Muscle of arm (tissue), 12 donors: ENCODE data around the gene YTHDF2. TPM values are rescaled to one million over a fixed set of nuclear protein-coding genes. Genes with fewer than 3 reads are reported as not detected.
"Not testable (repeated sequence)": the region's sequence is repeated elsewhere in the genome, so short reads cannot be mapped to it uniquely, and the experiment has no call there.

Source experiments
- DNase-seq: peaks from one replicate; pipeline ENCODE4 v3.0.0-alpha.2; 2013
- polyA plus RNA-seq, 12 donors: library from polyadenylated mRNA; unstranded; fragments of 120-200 nt; gene quantifications; one replicate each; pipeline ENCODE4 v1.2.1, GENCODE V29; 2013; ENCODE audit not compliant: insufficient read length in 12 of 12

Gene YTHDF2
- polyA plus RNA-seq, 12 donors = 47.6 to 318 (median 57.1) TPM

DNA sequence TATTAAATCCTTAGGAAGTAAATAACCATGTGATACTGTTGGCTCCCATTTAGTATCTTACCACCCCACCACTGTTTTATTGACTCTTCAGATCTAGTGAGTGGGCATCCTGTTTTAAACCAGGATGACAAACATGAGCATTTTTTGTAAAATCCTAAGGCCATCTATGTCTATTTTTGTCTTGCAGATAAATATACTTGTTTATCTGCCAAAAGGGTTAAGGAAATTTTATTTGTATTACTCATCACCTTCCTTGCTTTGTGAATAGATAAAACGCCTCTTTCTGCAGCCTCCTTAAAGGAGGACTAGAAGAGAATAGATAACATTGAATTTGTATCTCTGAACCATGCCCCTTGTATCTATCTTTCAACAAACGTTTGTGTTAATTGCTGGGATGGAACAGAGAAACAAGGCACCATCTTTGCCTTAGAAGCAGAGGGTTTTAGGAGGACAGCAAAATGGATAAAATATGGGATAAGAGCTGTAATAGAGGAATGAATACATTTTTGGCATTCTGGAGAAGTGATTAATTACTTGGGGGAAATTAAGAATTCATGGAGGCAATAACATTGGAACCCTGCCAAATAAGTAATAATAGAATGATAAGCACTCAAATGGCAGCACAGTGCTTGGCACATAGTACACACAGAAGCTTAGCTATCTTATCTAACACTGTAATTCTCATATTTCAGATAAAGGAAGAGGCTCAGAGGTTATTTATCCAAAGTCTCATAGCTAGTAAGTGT is 14.7 kb downstream of the YTHDF2 start:
- no peak for DNase-seq

GRCh38 chr1:28755701-28756100 is 19.0 kb downstream of the YTHDF2 start:
- no peak for DNase-seq

DNA sequence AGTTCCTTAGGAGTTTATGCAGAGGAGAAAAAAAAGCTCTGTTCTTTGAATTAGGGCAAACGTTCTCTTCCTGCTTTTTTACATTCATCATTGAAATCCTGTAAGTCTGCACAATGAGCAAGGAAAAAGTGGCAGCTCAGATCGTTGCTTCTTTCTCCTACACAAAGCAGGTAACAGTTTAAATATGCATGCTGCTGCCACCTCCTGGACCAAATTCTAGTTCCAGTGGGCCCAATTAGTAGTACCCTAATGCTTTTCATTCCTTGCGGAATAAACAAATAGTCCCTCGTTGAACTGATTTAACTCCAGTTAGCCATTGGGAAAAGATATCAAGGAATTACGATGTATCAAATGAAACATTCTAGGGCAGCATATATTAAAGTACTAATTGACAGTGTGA is 20.1 kb downstream of the YTHDF2 start:
- no peak for DNase-seq

DNA sequence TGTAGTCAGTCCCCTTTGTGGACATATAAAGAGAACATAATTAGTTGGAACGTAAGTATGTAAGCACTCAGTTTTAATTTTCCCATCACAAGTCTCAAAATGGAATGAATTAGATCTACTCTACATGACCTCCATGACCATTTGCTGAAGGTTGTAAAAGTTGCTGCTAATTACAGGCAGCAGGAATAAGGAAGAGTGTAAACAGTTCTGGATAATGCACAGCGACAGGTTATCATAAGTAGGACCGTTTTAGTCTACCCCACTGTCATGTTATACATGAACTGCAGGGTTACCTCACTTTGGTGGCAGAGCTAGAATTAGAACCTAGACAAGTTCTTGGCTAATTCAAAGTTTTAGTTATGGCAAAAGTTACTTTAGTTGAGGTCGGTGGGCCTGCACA is 21.7 kb downstream of the YTHDF2 start:
- no peak for DNase-seq

DNA sequence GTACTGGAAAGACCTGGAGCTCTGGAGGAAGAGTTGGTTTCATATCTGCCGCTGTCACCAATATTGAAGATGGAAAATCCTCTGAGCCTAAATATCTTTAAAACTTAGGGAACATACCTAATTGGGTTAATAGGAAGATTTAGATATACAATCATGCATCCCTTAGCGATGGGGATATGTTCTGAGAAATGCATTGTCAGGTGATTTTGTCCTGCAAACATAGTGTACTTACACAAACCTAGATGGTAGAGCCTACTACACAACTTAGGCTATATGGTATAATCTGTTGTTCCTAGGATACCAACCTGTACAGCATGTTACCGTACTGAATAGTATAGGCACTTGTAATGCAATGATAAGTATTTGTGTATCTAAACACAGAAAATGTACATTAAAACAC is 22.5 kb downstream of the YTHDF2 start:
- no peak for DNase-seq

DNA sequence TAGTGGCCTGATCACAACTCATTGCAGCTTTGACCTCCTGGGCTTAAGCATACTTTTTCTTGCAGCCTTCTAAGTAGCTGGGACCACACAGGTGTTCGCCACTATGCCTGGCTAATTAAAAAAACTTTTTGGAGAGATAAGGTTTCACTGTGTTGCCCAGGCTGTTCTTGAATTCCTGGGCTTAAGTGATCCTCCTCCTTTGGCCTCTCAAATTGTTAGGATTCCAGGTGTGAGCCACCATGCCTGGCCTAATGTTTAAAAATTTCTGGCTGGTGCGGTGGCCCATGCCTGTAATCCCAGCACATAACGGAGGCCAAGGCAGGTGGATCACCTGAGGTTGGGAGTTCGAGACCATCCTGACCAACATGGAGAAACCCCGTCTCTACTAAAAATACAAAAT is 24.4 kb downstream of the YTHDF2 start:
- no peak for DNase-seq

DNA sequence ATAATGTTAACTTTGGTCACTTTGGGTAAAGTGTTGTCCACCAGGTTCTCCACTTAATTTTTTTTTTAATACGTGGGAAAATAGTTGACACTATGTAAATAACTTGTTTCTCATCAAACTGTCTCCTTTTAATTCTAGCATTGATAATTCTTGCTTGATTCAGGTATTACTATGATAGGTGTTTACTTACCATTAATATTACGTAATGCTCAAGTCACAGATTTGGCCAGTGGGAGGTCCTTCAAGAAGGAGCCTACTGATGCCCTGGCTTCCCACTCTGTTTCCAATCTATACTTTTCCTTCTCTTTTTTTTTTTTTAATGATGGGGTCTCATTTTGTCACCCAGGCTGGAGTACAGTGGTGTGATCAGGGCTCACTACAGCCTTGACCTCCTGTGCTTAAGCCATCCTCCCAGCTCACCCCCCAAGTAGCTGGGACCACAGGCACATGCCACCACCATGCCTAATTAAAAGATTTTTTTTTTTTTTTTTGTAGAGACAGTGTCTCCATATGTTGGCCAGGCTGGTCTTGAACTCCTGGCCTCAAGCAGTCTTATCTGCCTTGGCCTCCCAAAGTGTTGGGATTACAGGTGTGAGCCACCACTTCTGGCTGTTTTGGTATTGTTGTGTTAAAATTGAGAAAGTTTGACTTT is 29.9 kb downstream of the YTHDF2 start:
- DNase-seq = no peak

GRCh38 chr1:28770601-28771165 is 33.9 kb downstream of the YTHDF2 start:
- no peak for DNase-seq

DNA sequence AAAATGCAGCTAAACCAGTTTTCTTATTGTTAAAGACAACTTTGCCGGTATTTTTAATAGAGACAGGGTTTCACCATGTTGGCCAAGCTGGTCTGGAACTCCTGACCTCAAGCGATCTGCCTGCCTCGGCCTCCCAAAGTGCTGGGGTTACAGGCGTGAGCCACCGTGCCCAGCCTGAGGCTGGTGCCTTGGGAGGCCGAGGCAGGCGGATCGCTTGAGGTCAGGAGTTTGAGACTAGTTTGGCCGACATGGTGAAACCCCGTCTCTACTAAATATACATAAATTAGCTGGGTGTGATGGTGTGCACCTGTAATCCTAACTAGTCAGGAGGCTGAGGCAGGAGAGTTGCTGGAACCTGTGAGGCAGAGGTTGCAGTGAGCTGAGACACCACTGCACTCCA is 35.2 kb downstream of the YTHDF2 start:
- not testable (repeated sequence) for DNase-seq

DNA sequence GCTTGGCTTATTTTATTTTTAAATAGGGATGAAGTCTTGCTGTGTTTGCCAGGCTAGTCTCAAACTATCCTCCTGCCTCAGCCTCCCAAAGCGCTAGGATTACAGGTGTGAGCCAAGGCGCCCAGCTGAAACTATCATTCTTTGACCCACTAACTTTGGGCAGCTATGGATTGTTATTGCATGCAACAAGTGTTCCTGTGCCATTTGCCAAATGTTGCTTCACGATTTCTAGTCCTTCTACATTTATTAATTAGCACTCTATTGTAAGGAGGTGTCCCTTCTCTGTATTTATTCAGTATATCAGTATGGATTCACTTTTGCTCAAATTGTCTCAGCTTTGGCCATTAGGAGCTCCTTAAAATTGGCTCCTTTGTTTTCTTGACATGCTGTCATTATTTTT is 36.4 kb downstream of the YTHDF2 start:
- no peak for DNase-seq

DNA sequence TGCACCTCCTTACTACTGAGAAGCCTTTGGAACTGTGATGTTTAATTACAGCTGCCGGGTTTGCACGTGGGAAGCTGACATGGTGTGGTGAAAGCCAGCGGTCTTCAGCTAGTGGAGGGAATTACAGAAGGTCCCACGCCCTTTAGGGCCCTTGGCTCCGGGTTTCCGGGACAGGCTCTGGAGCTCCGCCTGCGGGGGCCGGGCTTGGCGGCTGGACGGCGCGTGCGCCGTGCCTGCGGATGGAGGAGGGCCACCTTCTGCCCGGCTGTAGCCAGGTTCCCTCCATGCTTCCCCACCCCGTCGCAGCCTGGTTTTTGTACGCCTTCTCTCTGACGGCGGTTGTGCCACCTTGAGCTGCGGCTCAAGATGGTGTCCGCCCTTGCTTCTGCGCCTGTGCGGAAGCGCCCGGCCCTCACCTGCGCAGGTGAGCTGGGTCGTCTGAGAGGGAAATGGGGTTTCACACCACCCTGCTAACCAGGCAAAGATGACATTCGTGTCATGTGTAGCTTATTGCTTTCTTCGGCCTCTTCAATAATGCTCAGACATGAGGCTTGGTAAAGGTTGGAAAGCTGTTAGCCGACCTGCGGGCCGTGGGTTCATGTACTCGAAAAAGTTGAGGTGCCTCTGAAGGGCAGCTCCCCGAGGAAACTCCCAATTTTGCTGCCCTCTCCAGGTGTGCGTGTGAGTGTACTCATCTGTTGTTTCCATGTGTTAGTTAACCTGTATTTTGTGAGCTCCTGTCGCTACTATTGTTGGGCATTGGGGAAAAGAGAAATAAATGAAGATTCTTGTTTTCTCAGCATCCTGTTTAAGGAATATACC is 38.6 kb downstream of the YTHDF2 start:
- DNase-seq = peak; percentile 77

DNA sequence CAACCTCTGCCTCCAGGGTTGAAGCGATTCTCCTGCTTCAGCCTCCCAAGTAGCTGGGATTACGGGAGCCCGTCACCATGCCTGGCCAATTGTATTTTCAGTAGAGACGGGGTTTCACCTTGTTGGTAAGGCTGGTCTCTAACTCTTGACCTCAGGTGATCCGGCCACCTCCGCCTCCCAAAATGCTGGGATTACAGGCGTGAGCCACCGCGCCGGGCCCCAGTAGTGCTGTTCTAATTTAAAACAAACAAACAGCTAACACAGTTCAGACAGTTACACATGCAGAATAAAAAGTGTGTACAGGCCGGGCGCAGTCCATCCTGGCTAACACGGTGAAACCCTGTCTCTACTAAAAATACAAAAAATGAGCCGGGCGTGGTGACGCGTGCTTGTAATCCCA is 39.6 kb downstream of the YTHDF2 start:
- no peak for DNase-seq

GRCh38 chr1:28778021-28778420 is 41.3 kb downstream of the YTHDF2 start:
- no peak for DNase-seq

- no peak for DNase-seq
Observed at GRCh38 chr1:28779751-28780408, 43.1 kb downstream of the YTHDF2 start.

GRCh38 chr1:28781305-28781704 is 44.6 kb downstream of the YTHDF2 start:
- DNase-seq = no peak

GRCh38 chr1:28782011-28782410 is 45.3 kb downstream of the YTHDF2 start:
- no peak for DNase-seq

DNA sequence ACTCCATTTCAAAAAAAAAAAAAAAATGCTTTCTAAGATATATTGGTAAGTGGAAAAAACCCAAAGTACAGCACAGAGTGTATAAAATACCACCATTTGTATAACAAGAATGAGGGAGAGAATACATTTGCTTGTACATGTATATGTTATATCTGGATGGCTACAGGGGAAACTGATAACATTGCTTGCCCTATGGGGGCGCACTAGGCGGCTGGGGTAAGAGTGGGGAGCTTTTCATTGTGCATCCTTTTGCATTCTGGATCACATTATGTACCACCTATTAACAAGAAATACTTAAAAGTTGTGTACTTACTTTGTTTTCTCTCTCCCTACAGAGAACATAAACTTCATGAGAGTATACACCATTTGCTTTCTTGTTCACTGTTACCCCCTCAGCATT is 46.6 kb downstream of the YTHDF2 start:
- DNase-seq = no peak

DNA sequence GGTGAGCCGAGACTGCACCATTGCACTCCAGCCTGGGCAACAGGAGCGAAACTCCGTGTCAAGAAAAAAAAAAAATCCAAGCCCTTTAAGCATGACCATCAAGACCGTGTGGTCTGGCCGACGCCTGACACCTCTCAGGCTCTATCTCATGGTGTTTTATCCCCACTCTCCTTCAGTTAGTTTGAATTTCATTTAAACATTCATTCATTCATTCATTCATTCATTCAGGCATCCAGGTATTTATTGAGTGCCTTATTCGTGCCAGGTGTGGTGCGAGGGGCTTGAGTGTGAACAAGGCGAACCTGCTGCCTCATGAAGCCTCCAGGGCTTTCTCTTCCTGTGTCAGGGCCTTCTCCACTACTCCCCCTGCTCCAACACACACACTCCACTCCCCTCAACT is 52.7 kb downstream of the YTHDF2 start:
- DNase-seq = no peak

GRCh38 chr1:28789816-28790215 is 53.1 kb downstream of the YTHDF2 start:
- DNase-seq = no peak

DNA sequence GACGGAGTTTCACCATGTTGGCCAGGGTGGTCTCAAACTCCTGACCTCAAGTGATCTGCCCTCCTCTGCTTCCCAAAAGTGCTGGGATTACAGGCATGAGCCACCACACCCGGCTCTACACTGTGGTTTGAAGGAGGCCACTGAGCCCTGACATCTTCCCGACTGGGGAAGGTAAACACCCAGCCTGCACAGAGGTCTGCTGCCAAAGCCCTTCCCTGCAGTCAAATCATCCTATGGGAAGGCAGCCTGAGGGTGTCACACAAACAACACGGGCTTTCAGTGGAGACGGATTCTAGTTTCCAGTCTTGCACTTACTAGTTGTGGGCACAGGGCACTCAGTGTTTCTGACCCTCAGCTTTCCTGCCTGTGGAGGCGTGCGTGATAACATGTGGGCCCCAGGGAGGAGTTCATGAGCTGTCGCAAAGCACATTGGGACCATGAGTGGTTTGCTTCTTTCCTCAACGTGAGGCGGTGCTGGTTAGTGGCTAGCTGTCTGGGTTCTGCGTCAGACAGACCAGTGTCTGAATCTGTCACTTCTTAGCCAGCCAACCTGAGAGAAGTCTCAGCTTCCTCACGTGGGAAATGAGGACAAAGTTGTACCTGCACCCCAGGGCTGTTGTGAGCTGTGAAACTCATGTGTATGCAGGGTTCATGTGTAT is 53.8 kb downstream of the YTHDF2 start:
- DNase-seq = no peak

DNA sequence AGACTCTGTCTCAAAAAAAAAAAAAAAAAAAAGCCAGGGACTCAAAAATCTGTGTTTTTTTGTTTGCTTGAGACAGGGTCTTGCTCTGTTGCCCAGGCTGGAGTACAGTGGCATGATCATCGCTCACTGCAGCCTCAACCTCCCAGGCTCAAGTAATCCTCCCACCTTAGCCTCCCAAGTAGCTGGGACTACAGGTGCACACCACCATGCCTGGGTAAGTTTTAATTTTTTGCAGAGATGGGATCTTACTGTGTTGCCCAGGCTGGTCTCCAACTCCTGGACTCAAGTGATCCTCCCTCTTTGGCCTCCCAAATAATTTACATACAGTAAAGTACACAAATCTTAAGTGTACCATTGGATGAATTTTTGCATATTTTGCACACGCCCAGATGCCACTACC is 55.2 kb downstream of the YTHDF2 start:
- not testable (repeated sequence) for DNase-seq
